GM18511 (cell line): ENCODE data around the gene KRTAP20-1.

ENCODE experiments used
- ATAC-seq: cut with Tn5 transposase; IDR thresholded peaks from one replicate; pipeline ENCODE4 v1.9.1; 2021; ENCODE audit warnings: mild to moderate bottlenecking, moderate library complexity; ENCODE audit not compliant: unreplicated experiment

Gene KRTAP20-1

DNA sequence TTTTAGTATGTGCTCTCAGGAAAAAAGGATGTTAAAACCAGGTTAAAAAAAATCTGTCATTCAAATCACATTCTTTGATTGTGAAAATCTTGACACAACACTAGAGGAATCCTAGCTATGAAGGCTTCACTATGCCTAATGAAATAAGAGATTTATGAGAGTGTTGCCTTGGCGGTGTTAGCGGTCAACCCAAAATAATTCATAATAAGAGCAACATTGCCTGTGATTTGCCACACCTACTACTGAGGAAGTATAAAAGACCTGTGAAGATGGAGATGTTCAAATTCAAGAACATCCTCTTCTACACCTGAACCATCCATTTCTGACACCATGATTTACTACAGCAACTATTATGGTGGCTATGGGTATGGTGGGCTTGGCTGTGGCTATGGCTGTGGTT lies at the start of gene KRTAP20-1:
TSS of gene KRTAP20-1 (plus strand) at position 301 of the 400 bp plus-strand sequence. CDS start at position 331, 30 bp downstream.
- no peak for ATAC-seq

DNA sequence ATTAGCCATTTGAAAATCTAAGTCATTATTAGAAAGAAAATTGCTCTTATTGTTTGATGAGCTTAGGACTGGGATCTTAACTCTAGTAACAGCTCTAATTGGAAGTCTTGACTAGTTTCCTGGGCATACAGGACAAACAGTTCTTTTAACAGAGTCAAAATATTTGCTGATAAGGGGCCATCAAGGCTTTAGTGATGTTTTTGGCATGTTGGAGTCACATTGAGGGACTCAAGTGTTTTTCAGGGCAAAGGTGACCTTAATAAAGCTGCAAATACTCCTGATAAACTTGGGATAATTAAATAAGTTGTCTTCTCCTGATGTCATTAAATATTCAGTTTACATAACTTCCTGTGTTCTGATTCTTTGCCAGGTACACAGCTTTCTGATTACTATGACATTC lies 48.6 kb upstream of the KRTAP20-1 start:
- ATAC-seq = no peak

- no peak for ATAC-seq
These were observed 38.5 kb upstream of the KRTAP20-1 start for GRCh38 chr21:30577766-30578165.

GRCh38 chr21:30579346-30579745 lies 36.9 kb upstream of the KRTAP20-1 start:
- ATAC-seq = no peak

GRCh38 chr21:30580132-30580531 lies 36.1 kb upstream of the KRTAP20-1 start:
- no peak for ATAC-seq

- ATAC-seq = no peak
These were observed 33.4 kb upstream of the KRTAP20-1 start for GRCh38 chr21:30582870-30583269.

- ATAC-seq = no peak
These were observed 25.9 kb upstream of the KRTAP20-1 start, which contains the start of gene KRTAP22-2 for GRCh38 chr21:30590297-30590696. TSS of gene KRTAP22-2 (minus strand) at chr21:30590397.

DNA sequence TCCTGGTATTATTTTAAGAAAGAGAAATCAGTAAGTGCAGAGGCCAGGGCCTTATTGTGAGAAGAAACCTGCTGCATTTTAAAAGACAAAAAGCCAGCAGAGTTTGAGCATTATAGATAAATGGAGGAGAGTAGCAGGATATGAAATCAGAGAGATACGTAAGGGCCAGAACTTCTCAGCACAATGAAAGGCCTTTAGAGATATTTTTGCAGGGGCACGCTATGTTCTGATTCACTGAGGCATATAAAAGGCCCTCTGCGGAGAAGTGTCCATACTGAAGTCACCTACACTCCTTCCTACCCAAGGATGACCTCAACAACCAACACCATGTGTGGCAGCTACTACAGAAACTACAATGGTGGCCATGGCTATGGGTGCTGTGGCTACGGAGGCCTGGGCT lies 24.1 kb upstream of the KRTAP20-1 start, which contains the start of gene KRTAP6-3:
TSS of gene KRTAP6-3 (plus strand) at position 301 of the 400 bp plus-strand sequence. CDS start at position 307, 6 bp downstream.
- ATAC-seq = no peak

- ATAC-seq = no peak
These were observed 17.4 kb upstream of the KRTAP20-1 start, which contains the start of gene KRTAP6-2 for GRCh38 chr21:30598802-30599201. TSS of gene KRTAP6-2 (minus strand) at chr21:30598902. CDS start at chr21:30598874, 28 bp downstream.

GRCh38 chr21:30600787-30601186 lies 15.4 kb upstream of the KRTAP20-1 start, which contains the start of gene KRTAP22-1:
TSS of gene KRTAP22-1 (plus strand) at chr21:30601087.
- no peak for ATAC-seq

GRCh38 chr21:30605968-30606367 lies 10.3 kb upstream of the KRTAP20-1 start:
- no peak for ATAC-seq

- no peak for ATAC-seq
These were observed 4.1 kb upstream of the KRTAP20-1 start for GRCh38 chr21:30612132-30612531.

GRCh38 chr21:30613836-30614235 lies 2.4 kb upstream of the KRTAP20-1 start, which contains the start of gene KRTAP6-1:
TSS of gene KRTAP6-1 (minus strand) at chr21:30613930. CDS start at chr21:30613904, 26 bp downstream.
- ATAC-seq = no peak

- ATAC-seq = no peak
These were observed 1.0 kb upstream of the KRTAP20-1 start for GRCh38 chr21:30615199-30615598.

- no peak for ATAC-seq
These were observed 3.9 kb downstream of the KRTAP20-1 start for GRCh38 chr21:30620080-30620479.

DNA sequence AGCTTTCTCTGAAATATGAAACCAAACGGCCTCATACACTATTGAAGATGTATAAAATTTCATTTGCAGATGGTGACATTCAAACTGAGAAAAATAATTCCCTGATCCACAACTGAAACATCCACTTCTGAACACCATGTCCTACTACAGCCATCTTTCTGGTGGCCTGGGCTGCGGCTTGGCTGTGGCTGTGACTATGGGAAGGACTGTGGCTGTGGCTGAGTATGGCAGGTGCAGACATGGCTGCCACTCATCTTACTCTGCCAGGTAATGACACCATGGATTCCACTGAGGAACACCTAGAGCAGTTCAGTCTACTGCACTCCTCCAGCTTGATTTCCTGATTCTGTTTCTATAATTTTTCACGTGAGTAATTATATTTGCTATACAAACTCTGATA lies 4.3 kb downstream of the KRTAP20-1 start, which contains the start of gene KRTAP20-4:
TSS of gene KRTAP20-4 (plus strand) at position 106 of the 400 bp plus-strand sequence.
- ATAC-seq = no peak

DNA sequence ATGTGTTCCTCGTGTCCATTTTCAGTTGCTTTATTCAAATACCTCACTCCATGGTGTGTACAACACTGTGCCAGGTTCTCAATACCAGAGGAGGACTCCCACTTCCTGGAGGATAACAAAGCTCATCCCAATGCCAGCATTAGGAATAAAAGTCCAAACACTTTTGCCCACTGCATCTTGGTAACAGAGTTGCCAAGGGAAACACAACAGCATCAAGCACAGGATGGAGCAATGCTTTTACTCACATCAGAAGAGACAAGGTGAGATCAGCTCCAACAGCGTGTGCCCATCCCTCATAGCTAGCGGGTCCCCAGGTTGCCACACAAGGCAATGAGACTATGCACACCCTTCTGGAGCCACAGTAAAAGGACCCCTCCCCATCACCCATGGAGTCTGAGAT lies 7.1 kb downstream of the KRTAP20-1 start:
- ATAC-seq = no peak

DNA sequence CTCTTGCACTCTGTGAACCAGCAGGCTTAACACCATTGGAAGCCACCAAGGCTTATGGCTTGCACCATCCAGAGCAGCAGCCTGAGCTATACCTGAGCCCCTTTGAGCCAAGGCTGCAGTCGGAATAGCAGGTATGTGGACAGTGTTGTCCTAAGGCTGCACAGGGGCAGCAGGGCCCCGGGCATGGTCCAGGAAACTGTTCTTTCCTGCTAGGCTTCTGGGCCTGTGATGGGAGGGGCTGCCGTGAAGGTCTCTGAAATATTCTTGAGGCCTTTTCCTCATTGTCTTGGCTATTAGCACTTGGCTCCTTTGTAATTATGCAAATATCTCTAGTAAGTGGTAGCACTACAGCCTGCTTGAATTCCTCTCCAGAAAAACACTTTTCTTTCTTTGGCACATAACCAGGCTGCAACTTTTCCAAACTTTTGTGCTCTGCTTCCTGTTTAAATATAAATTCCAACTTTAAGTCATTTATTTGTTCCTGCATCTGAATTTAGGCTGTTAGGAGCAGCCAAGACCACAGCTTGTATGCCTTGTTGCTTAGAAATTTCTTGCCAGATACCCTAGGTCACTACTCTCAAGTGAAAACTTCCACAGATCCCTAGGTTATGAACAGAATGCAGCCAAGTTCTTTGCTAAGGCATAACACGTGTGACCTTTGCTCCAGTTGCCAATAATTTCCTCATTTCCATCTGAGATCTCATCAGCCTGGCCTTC lies 9.4 kb downstream of the KRTAP20-1 start:
- no peak for ATAC-seq

GRCh38 chr21:30628109-30628508 lies 11.9 kb downstream of the KRTAP20-1 start:
- ATAC-seq = no peak

- ATAC-seq = no peak
These were observed 13.0 kb downstream of the KRTAP20-1 start for GRCh38 chr21:30629200-30629599.

DNA sequence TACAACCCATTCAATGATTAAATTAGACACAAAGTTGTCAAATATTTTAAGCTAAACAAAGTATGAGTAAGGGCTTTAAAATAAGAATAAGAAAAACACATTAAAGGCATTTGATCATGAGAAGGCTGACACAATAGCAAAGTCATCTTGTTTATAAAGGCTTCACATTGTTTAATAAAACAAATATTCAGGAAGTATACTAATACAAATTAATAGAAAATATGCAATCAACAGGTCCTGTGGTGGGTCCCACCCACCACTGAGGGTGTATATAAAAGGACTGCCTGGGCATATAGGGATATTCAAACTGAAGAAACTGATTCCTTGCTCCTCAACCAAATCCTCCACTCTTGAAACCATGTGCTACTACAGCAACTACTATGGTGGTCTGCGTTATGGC lies 18.7 kb downstream of the KRTAP20-1 start, which contains the start of gene KRTAP20-2:
TSS of gene KRTAP20-2 (plus strand) at position 301 of the 400 bp plus-strand sequence. CDS start at position 359, 58 bp downstream.
- ATAC-seq = no peak

GRCh38 chr21:30638686-30639085 lies 22.5 kb downstream of the KRTAP20-1 start:
- no peak for ATAC-seq
